Pons (tissue), 1 donor: Measurements from ENCODE around the gene HOXD3.

Source experiments
- DNase-seq: peaks from one replicate; pipeline ENCODE4 v3.0.0-alpha.2; 2016; ENCODE audit warnings: low spot score

The HOXD3 gene

GRCh38 chr2:176132205-176133171 is 24.6 kb upstream of the HOXD3 start:
- DNase-seq = no peak

GRCh38 chr2:176133389-176133788 is 23.7 kb upstream of the HOXD3 start:
- DNase-seq = no peak

- DNase-seq = no peak
These were observed 23.1 kb upstream of the HOXD3 start for GRCh38 chr2:176134035-176134434.

GRCh38 chr2:176135035-176135440 is 22.1 kb upstream of the HOXD3 start:
- no peak for DNase-seq

GRCh38 chr2:176136374-176137251 is 20.5 kb upstream of the HOXD3 start:
- DNase-seq = no peak

- no peak for DNase-seq
These were observed 19.9 kb upstream of the HOXD3 start for GRCh38 chr2:176137252-176137580.

- no peak for DNase-seq
These were observed 19.2 kb upstream of the HOXD3 start for GRCh38 chr2:176137906-176138305.

- no peak for DNase-seq
These were observed 18.6 kb upstream of the HOXD3 start for GRCh38 chr2:176138526-176138922.

- DNase-seq = no peak
These were observed 18.0 kb upstream of the HOXD3 start for GRCh38 chr2:176138923-176139660.

GRCh38 chr2:176139661-176140512 is 17.2 kb upstream of the HOXD3 start:
- DNase-seq = no peak

- peak; percentile 73 for DNase-seq
These were observed 16.4 kb upstream of the HOXD3 start for GRCh38 chr2:176140513-176141317.

- DNase-seq = no peak
These were observed 14.8 kb upstream of the HOXD3 start for GRCh38 chr2:176142281-176142680.

GRCh38 chr2:176145085-176145969 is 11.8 kb upstream of the HOXD3 start:
- no peak for DNase-seq

- DNase-seq = no peak
These were observed 11.0 kb upstream of the HOXD3 start for GRCh38 chr2:176146101-176146500.

GRCh38 chr2:176146645-176147044 is 10.5 kb upstream of the HOXD3 start:
- DNase-seq = no peak

- DNase-seq = no peak
These were observed 9.8 kb upstream of the HOXD3 start for GRCh38 chr2:176147210-176147799.

GRCh38 chr2:176147800-176148496 is 9.2 kb upstream of the HOXD3 start:
- no peak for DNase-seq

GRCh38 chr2:176148751-176149421 is 8.2 kb upstream of the HOXD3 start:
- DNase-seq = no peak
